Lung (tissue), 16 donors: ENCODE results near the gene GNPDA1. TPM values are rescaled to one million over a fixed set of nuclear protein-coding genes. Genes with fewer than 3 reads are reported as not detected.

Experiments used
- ATAC-seq: fragments of 200-7000 bp; cut with Tn5 transposase; one replicate; pipeline ENCODE4 v1.9.1; 2020; ENCODE audit warnings: moderate number of reproducible peaks; ENCODE audit not compliant: insufficient read depth, low FRiP score
- DNase-seq, 3 donors: peaks; one replicate each; pipeline ENCODE4 v3.0.0-alpha.2; 2013 to 2017
- H3K27ac ChIP-seq, 2 donors: one replicate each; pipeline ENCODE4 v1.5.1; 2013; ENCODE audit warnings: mild to moderate bottlenecking in 2 of 2, moderate library complexity in 2 of 2, control low read depth in 1 of 2, inconsistent platforms in 1 of 2, low read depth in 1 of 2, low read length in 1 of 2
- H3K27me3 ChIP-seq, 3 donors: one replicate each; pipeline ENCODE4 v1.5.1; 2013; ENCODE audit warnings: low read length in 2 of 3; ENCODE audit not compliant: control insufficient read depth in 3 of 3, insufficient read depth in 3 of 3
- H3K36me3 ChIP-seq, 4 donors: one replicate each; pipeline ENCODE4 v1.5.1; 2013; ENCODE audit warnings: low read length in 4 of 4, mild to moderate bottlenecking in 1 of 4, moderate library complexity in 1 of 4; ENCODE audit not compliant: control insufficient read depth in 4 of 4, insufficient read depth in 4 of 4
- H3K4me1 ChIP-seq, 5 donors: one replicate each; pipeline ENCODE4 v1.5.1; 2013; ENCODE audit warnings: low read length in 5 of 5, mild to moderate bottlenecking in 2 of 5, moderate library complexity in 1 of 5; ENCODE audit not compliant: control insufficient read depth in 5 of 5, insufficient read depth in 5 of 5
- H3K4me3 ChIP-seq: one replicate; pipeline ENCODE4 v1.5.1; 2013; ENCODE audit warnings: mild to moderate bottlenecking, control low read depth, moderate library complexity
- H3K9ac ChIP-seq, 2 donors: one replicate each; pipeline ENCODE4 v1.5.1; 2013; ENCODE audit warnings: low read length in 2 of 2, control low read depth in 1 of 2; ENCODE audit not compliant: insufficient read depth in 1 of 2
- H3K9me3 ChIP-seq, 4 donors: one replicate each; pipeline ENCODE4 v1.5.1; 2013; ENCODE audit warnings: low read length in 3 of 4, mild to moderate bottlenecking in 1 of 4, moderate library complexity in 1 of 4; ENCODE audit not compliant: control insufficient read depth in 4 of 4, insufficient read depth in 3 of 4
- CTCF ChIP-seq: IDR thresholded peaks from 2 replicates; pipeline ENCODE4 v1.5.1; 2012; ENCODE audit warnings: mild to moderate bottlenecking; ENCODE audit errors: control extremely low read depth, extremely low read depth
- WGBS, 2 donors: extraction: QIAGEN DNeasy Blood & Tissue Kit; methylation state at CpG; one replicate each; pipeline ENCODE4 v1.1.7; 2013; 5-methylcytosine and 5-hydroxymethylcytosine counted together
- long read RNA-seq, 5 donors: transcript quantifications; one replicate each; lab custom pipeline, GENCODE V29; 2026
- polyA plus RNA-seq, 2 donors: library from polyadenylated mRNA; stranded (reverse); fragments of 200-250 nt; gene quantifications; one replicate each; pipeline ENCODE4 v1.2.1, GENCODE V29; 2013
- total RNA-seq, 2 donors: library from RNA; depleted of rRNA in 1 of 2; stranded (reverse); fragments of >200 nt in 1 of 2; gene quantifications; one replicate each; pipeline ENCODE4 v1.2.1, GENCODE V29; 2014 to 2021
- donor health status: control.
- donor health status: control.
- donor health status: Bipolar disorder and iron deficiency.
- donor health status: healthy.
- donor health status: DM: yes; HTN: yes; CAD: no.

The GNPDA1 gene
- total RNA-seq, result 10 to 100 TPM; 30.2 to 32.4 TPM
- polyA plus RNA-seq, result 10 to 100 TPM; 23.3 to 51.4 TPM
- long read RNA-seq, donor 1, transcript GNPDA1-210 (6 exons, 2,980 nt), result minor isoform, 5 of 24 reads
- long read RNA-seq, donor 1, transcript GNPDA1-201 (7 exons, 2,273 nt), result major isoform, 18 of 24 reads
- long read RNA-seq, donor 1, partial matches to known transcripts, result 0 of 24 reads
- long read RNA-seq, donor 1, other reads (novel, unspliced or antisense), result 0 of 24 reads
- long read RNA-seq, donor 2, transcript GNPDA1-201 (7 exons, 2,273 nt), result major isoform, 5 of 7 reads
- long read RNA-seq, donor 2, partial matches to known transcripts, result 0 of 7 reads
- long read RNA-seq, donor 2, other reads (novel, unspliced or antisense), result 0 of 7 reads
- long read RNA-seq, donor 3, transcript GNPDA1-201 (7 exons, 2,273 nt), result major isoform, 9 of 13 reads
- long read RNA-seq, donor 3, partial matches to known transcripts, result 0 of 13 reads
- long read RNA-seq, donor 3, other reads (novel, unspliced or antisense), result 0 of 13 reads
- long read RNA-seq, donor 4, partial matches to known transcripts, result 0 of 3 reads
- long read RNA-seq, donor 4, other reads (novel, unspliced or antisense), result 0 of 3 reads
- long read RNA-seq, donor 5, transcript GNPDA1-201 (7 exons, 2,273 nt), result major isoform, 13 of 22 reads
- long read RNA-seq, donor 5, transcript GNPDA1-210 (6 exons, 2,980 nt), result minor isoform, 5 of 22 reads
- long read RNA-seq, donor 5, partial matches to known transcripts, result 0 of 22 reads
- long read RNA-seq, donor 5, other reads (novel, unspliced or antisense), result 0 of 22 reads

DNA sequence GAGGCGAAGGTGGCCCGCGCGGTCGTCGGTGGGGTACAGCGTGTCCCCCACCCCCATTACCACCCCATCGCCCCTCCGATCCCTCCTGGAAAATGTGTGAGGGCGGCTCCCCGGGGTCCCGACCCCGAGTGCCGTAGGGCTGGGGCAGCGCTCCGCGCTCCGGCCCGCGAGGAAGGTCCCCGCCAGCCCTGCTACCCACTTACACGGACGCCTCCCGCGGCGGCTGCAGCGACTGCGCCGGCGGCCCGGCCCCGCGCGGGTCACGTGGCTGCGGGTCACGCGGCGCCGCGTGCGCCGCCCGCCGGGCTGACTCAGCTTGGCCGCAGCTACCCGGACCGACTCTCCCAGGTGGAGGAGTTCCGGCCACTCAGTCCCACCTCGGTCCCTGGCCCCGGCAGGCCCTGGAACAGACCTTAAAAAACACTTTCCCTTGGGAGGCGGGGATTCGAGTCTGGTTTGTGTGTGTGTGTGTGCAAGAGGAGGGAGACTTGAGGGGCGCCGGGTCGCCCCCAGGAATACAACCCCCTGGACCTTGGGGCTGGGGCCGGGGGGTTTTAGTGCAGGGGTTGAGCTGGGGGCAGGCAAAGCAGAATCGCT is at the start of gene GNPDA1:
TSS of gene GNPDA1 (minus strand) at position 236 of the 597 bp plus-strand sequence. CDS start 992 bp downstream, outside the sequence.
- H3K9ac ChIP-seq, result peak within 1 kb of the TSS; percentile 63 to 91
- peak; percentile 86 for ATAC-seq
- peaks cover 0 to 10% (median 5%) of the 10 kb centered on the region in 5 donors for H3K4me1 ChIP-seq
- peaks cover 0 to 4% (median 0%) of the 10 kb centered on the region in 4 donors for H3K36me3 ChIP-seq
- H3K9me3 ChIP-seq, result no peaks in the 10 kb centered on the region
- peak within 1 kb of the TSS; percentile 68 for H3K4me3 ChIP-seq
- no peak for TF ChIP-seq CTCF
- no peaks in the 10 kb centered on the region for H3K27me3 ChIP-seq
- H3K27ac ChIP-seq, result peak within 1 kb of the TSS; percentile 82 to 93
- peak; percentile 71 to 89 (median 76) for DNase-seq
- 1 to 3% methylated on average over 46 to 58 of the region's 58 CpGs for WGBS, 2 donors

GRCh38 chr5:142059304-142059940 is 46.6 kb upstream of the GNPDA1 start:
- H3K36me3 ChIP-seq, result no peaks in the 10 kb centered on the region
- WGBS, 2 donors, result 79 to 92% methylated on average over 1 of the region's 1 CpG
- no peak for ATAC-seq
- no peaks in the 10 kb centered on the region for H3K9me3 ChIP-seq
- H3K4me3 ChIP-seq, result no peak overlapping the region
- TF ChIP-seq CTCF, result no peak
- peak in 1 of 3 donors; percentile 19 for DNase-seq
- H3K4me1 ChIP-seq, result peaks cover 2 to 24% (median 6%) of the 10 kb centered on the region in 5 donors
- no peak overlapping the region for H3K9ac ChIP-seq
- no peak overlapping the region for H3K27ac ChIP-seq
- no peaks in the 10 kb centered on the region for H3K27me3 ChIP-seq

- ATAC-seq (no peak), DNase-seq (no peak)
- no peaks in the 10 kb centered on the region for H3K27me3 ChIP-seq
- H3K36me3 ChIP-seq, result no peaks in the 10 kb centered on the region
- H3K9ac ChIP-seq, result no peak overlapping the region
- H3K27ac ChIP-seq, result no peak overlapping the region
- H3K9me3 ChIP-seq, result no peaks in the 10 kb centered on the region
- TF ChIP-seq CTCF, result no peak
- H3K4me1 ChIP-seq, result peaks cover 0 to 19% (median 4%) of the 10 kb centered on the region in 5 donors
- H3K4me3 ChIP-seq, result no peak overlapping the region
Observed at GRCh38 chr5:142057697-142058056, 44.9 kb upstream of the GNPDA1 start.
